SK-N-SH treated with all-trans-retinoic acid at 6 μM for 48 hours (cell line): ENCODE data around the gene CDHR3.

Experiments used
- ATAC-seq: fragments of 200-7000 bp; cut with Tn5 transposase; 3 replicates; pipeline ENCODE4 v1.9.1; 2020; ENCODE audit warnings: mild to moderate bottlenecking, moderate library complexity
- BACH2 ChIP-seq: fragments of 250-450 bp; sonication (Bioruptor Pico); IDR thresholded peaks from 2 replicates; pipeline ENCODE4 v1.9.0; 2021; ENCODE audit warnings: mild to moderate bottlenecking, borderline replicate concordance
- CSDC2 ChIP-seq: fragments of 250-450 bp; sonication (Bioruptor Pico); IDR thresholded peaks from 2 replicates; pipeline ENCODE4 v1.5.0; 2020; ENCODE audit warnings: mild to moderate bottlenecking, moderate library complexity
- ESRRG ChIP-seq: fragments of 250-450 bp; sonication (Bioruptor Pico); IDR thresholded peaks from 2 replicates; pipeline ENCODE4 v1.6.1; 2021; ENCODE audit warnings: mild to moderate bottlenecking
- GLIS3 ChIP-seq: fragments of 250-450 bp; sonication (Bioruptor Pico); IDR thresholded peaks from 2 replicates; pipeline ENCODE4 v1.5.0; 2020; ENCODE audit warnings: mild to moderate bottlenecking, moderate library complexity
- ISL1 ChIP-seq: fragments of 250-450 bp; sonication (Bioruptor Pico); IDR thresholded peaks from 2 replicates; pipeline ENCODE4 v2.1.2; 2022; ENCODE audit warnings: mild to moderate bottlenecking, moderate library complexity
- OSR1 ChIP-seq: fragments of 250-450 bp; sonication (Bioruptor Pico); IDR thresholded peaks from 2 replicates; pipeline ENCODE4 v1.8.0; 2022; ENCODE audit warnings: moderate library complexity, mild to moderate bottlenecking, inconsistent platforms
- PPARA ChIP-seq: fragments of 250-450 bp; sonication (Bioruptor Pico); IDR thresholded peaks from 2 replicates; pipeline ENCODE4 v1.5.0; 2020; ENCODE audit warnings: mild to moderate bottlenecking, borderline replicate concordance
- RARB ChIP-seq: fragments of 250-450 bp; sonication (Bioruptor Pico); IDR thresholded peaks from 2 replicates; pipeline ENCODE4 v1.8.0; 2021; ENCODE audit warnings: mild to moderate bottlenecking, moderate library complexity
- SNAI2 ChIP-seq: fragments of 250-450 bp; sonication (Bioruptor Pico); IDR thresholded peaks from 2 replicates; pipeline ENCODE4 v1.5.0; 2020; ENCODE audit warnings: mild to moderate bottlenecking, moderate library complexity
- TCF4 ChIP-seq: fragments of 250-450 bp; sonication (Bioruptor Pico); IDR thresholded peaks from 2 replicates; pipeline ENCODE4 v1.8.0; 2021; ENCODE audit warnings: mild to moderate bottlenecking, moderate library complexity, borderline replicate concordance
- TOX ChIP-seq: fragments of 250-450 bp; sonication (Bioruptor Pico); IDR thresholded peaks from 2 replicates; pipeline ENCODE4 v1.8.0; 2021; ENCODE audit warnings: mild to moderate bottlenecking, moderate library complexity, borderline replicate concordance
- ZFP3 ChIP-seq: fragments of 250-450 bp; sonication (Bioruptor Pico); IDR thresholded peaks from 2 replicates; pipeline ENCODE4 v1.5.0; 2020; ENCODE audit warnings: mild to moderate bottlenecking, moderate library complexity
- ZFP30 ChIP-seq: fragments of 450-650 bp; formaldehyde crosslinking; IDR thresholded peaks from 2 replicates; pipeline ENCODE4 v1.5.0; 2022; ENCODE audit warnings: mild to moderate bottlenecking, moderate library complexity
- ZNF565 ChIP-seq: fragments of 450-650 bp; formaldehyde crosslinking; conservative IDR thresholded peaks from 2 replicates; pipeline ENCODE4 v1.5.0; 2020; ENCODE audit warnings: low read depth, mild to moderate bottlenecking, moderate library complexity
- ZNF70 ChIP-seq: fragments of 450-650 bp; formaldehyde crosslinking; IDR thresholded peaks from 2 replicates; pipeline ENCODE4 v1.5.0; 2020; ENCODE audit warnings: mild to moderate bottlenecking, moderate library complexity
- TF ChIP-seq, protein P1 (sequence below): fragments of 250-450 bp; sonication (Bioruptor Pico); IDR thresholded peaks from 2 replicates; pipeline ENCODE4 v1.5.1; 2020; ENCODE audit warnings: low read depth, mild to moderate bottlenecking, moderate library complexity
- TF ChIP-seq, protein P2 (sequence below): fragments of 250-450 bp; sonication (Bioruptor Pico); IDR thresholded peaks from 2 replicates; pipeline ENCODE4 v1.8.0; 2021; ENCODE audit warnings: low read depth, mild to moderate bottlenecking, moderate library complexity, borderline replicate concordance
- TF ChIP-seq, protein P3 (sequence below): fragments of 250-450 bp; sonication (Bioruptor Pico); IDR thresholded peaks from 2 replicates; pipeline ENCODE4 v1.8.0; 2020; ENCODE audit warnings: mild to moderate bottlenecking, moderate library complexity, borderline replicate concordance
- TF ChIP-seq, protein P4 (sequence below): fragments of 250-450 bp; sonication (Bioruptor Pico); IDR thresholded peaks from 2 replicates; pipeline ENCODE4 v1.5.1; 2021; ENCODE audit warnings: mild to moderate bottlenecking, moderate library complexity
- TF ChIP-seq, protein P5 (sequence below): fragments of 250-450 bp; sonication (Bioruptor Pico); IDR thresholded peaks from 2 replicates; pipeline ENCODE4 v1.5.0; 2020; ENCODE audit warnings: mild to moderate bottlenecking, moderate library complexity

CDHR3 gene

DNA sequence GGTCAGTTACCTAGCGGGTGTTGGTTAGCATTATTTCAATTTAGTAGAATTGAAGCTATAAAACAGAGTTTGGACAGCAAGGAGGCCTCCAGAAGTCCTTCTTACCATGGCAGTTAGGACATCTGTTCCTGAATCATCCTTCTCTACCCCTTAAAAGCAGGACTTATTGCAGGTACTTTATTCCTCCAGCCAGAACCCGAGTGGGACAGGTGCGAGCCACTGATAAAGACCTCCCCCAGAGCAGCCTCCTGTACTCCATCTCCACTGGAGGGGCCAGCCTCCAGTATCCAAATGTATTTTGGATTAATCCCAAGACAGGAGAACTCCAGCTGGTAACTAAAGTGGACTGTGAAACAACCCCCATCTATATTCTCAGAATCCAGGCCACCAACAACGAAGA is 54.6 kb downstream of the CDHR3 start:
- TF ChIP-seq ZNF565 (CRISPR knock-in tag) (no peak), ISL1 (no peak), ZFP30 (CRISPR knock-in tag) (no peak), ZFP3 (CRISPR knock-in tag) (no peak), TOX (no peak), ESRRG (no peak), TCF4 (CRISPR knock-in tag) (no peak), SNAI2 (no peak), CSDC2 (no peak), OSR1 (no peak)
- TF ChIP-seq, protein P1, sequence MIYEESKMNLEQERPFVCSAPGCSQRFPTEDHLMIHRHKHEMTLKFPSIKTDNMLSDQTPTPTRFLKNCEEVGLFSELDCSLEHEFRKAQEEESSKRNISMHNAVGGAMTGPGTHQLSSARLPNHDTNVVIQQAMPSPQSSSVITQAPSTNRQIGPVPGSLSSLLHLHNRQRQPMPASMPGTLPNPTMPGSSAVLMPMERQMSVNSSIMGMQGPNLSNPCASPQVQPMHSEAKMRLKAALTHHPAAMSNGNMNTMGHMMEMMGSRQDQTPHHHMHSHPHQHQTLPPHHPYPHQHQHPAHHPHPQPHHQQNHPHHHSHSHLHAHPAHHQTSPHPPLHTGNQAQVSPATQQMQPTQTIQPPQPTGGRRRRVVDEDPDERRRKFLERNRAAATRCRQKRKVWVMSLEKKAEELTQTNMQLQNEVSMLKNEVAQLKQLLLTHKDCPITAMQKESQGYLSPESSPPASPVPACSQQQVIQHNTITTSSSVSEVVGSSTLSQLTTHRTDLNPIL (CRISPR knock-in tag) = no peak
- TF ChIP-seq, protein P2, sequence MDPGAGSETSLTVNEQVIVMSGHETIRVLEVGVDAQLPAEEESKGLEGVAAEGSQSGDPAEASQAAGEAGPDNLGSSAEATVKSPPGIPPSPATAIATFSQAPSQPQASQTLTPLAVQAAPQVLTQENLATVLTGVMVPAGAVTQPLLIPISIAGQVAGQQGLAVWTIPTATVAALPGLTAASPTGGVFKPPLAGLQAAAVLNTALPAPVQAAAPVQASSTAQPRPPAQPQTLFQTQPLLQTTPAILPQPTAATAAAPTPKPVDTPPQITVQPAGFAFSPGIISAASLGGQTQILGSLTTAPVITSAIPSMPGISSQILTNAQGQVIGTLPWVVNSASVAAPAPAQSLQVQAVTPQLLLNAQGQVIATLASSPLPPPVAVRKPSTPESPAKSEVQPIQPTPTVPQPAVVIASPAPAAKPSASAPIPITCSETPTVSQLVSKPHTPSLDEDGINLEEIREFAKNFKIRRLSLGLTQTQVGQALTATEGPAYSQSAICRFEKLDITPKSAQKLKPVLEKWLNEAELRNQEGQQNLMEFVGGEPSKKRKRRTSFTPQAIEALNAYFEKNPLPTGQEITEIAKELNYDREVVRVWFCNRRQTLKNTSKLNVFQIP (CRISPR knock-in tag) = no peak
- TF ChIP-seq, protein P3, sequence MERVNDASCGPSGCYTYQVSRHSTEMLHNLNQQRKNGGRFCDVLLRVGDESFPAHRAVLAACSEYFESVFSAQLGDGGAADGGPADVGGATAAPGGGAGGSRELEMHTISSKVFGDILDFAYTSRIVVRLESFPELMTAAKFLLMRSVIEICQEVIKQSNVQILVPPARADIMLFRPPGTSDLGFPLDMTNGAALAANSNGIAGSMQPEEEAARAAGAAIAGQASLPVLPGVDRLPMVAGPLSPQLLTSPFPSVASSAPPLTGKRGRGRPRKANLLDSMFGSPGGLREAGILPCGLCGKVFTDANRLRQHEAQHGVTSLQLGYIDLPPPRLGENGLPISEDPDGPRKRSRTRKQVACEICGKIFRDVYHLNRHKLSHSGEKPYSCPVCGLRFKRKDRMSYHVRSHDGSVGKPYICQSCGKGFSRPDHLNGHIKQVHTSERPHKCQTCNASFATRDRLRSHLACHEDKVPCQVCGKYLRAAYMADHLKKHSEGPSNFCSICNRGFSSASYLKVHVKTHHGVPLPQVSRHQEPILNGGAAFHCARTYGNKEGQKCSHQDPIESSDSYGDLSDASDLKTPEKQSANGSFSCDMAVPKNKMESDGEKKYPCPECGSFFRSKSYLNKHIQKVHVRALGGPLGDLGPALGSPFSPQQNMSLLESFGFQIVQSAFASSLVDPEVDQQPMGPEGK = no peak
- ATAC-seq = no peak

DNA sequence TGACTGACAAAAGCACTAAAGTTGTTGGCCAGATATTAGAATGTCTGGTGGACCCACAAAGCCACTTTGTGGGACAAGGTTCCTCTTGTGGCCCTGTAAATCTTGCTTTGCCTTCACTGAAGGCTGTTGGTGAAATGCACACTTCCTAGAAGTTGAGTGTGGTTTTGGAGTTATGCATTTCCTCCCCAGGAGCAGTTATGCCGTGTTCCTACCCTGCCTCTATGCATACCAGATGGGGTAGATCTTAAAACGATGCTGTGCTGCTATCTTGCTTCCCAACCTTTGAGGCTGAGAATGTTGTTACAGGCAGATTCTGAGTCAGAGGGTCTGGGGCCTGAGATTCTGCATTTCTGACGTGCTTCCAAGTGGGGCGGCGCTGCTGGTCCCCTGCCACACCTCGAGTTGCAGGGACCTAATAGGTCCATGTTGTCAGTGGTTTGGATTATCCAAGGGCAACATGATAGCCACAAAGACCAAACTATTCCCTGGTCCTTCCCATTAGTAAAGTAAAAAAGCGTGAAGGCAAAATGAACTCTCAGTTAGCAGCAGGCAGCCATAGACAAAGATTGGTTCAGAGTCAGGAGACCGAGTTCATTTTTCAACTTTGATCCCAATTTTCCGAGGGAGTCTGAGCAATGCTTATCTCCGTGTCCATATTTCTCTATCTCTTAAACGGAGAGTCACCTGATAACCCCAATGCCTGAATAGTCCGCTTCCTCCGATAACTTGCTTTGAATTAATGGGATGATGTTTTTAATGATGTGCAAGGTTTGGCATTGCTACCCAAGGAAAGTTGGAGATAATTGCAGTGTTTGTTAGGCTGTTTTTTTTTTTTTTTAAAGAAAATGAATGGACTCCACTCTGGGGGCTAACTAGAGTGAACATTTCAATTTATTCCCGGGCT is 55.8 kb downstream of the CDHR3 start:
- ATAC-seq = no peak
- TF ChIP-seq, protein P2 (CRISPR knock-in tag) = no peak
- TF ChIP-seq TCF4 (CRISPR knock-in tag) (no peak), ZNF70 (CRISPR knock-in tag) (no peak), SNAI2 (no peak)
- TF ChIP-seq, protein P4, sequence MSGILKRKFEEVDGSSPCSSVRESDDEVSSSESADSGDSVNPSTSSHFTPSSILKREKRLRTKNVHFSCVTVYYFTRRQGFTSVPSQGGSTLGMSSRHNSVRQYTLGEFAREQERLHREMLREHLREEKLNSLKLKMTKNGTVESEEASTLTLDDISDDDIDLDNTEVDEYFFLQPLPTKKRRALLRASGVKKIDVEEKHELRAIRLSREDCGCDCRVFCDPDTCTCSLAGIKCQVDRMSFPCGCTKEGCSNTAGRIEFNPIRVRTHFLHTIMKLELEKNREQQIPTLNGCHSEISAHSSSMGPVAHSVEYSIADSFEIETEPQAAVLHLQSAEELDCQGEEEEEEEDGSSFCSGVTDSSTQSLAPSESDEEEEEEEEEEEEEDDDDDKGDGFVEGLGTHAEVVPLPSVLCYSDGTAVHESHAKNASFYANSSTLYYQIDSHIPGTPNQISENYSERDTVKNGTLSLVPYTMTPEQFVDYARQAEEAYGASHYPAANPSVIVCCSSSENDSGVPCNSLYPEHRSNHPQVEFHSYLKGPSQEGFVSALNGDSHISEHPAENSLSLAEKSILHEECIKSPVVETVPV = no peak
- TF ChIP-seq, all 23 proteins: peak for 0

DNA sequence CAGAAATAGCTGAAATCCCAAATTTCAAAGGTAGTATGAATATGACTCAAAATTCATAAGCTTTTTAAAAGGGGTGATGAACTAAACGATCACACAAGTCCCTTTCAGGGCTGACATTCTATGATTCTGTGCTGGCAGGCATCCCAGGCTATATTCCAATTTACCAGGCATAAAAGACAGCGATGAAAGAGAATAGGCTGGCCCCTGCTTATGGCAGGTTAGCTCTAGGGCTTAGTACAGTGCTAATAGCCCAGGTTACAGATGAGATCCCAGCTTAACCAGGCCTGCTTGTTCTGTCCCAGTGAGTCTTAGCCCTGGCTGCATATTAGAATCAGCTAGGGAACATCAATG is 56.4 kb downstream of the CDHR3 start:
- no peak for ATAC-seq
- TF ChIP-seq ISL1 (no peak), RARB (no peak), ESRRG (no peak), ZNF565 (CRISPR knock-in tag) (no peak), SNAI2 (no peak), TCF4 (CRISPR knock-in tag) (no peak), PPARA (no peak), TOX (no peak), ZNF70 (CRISPR knock-in tag) (no peak), ZFP3 (CRISPR knock-in tag) (no peak), CSDC2 (no peak), BACH2 (CRISPR knock-in tag) (no peak), ZFP30 (CRISPR knock-in tag) (no peak), OSR1 (no peak), GLIS3 (CRISPR knock-in tag) (no peak)
- TF ChIP-seq, protein P5, sequence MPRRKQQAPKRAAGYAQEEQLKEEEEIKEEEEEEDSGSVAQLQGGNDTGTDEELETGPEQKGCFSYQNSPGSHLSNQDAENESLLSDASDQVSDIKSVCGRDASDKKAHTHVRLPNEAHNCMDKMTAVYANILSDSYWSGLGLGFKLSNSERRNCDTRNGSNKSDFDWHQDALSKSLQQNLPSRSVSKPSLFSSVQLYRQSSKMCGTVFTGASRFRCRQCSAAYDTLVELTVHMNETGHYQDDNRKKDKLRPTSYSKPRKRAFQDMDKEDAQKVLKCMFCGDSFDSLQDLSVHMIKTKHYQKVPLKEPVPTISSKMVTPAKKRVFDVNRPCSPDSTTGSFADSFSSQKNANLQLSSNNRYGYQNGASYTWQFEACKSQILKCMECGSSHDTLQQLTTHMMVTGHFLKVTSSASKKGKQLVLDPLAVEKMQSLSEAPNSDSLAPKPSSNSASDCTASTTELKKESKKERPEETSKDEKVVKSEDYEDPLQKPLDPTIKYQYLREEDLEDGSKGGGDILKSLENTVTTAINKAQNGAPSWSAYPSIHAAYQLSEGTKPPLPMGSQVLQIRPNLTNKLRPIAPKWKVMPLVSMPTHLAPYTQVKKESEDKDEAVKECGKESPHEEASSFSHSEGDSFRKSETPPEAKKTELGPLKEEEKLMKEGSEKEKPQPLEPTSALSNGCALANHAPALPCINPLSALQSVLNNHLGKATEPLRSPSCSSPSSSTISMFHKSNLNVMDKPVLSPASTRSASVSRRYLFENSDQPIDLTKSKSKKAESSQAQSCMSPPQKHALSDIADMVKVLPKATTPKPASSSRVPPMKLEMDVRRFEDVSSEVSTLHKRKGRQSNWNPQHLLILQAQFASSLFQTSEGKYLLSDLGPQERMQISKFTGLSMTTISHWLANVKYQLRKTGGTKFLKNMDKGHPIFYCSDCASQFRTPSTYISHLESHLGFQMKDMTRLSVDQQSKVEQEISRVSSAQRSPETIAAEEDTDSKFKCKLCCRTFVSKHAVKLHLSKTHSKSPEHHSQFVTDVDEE (CRISPR knock-in tag) = no peak
- TF ChIP-seq, protein P4 = no peak
- TF ChIP-seq, protein P3 = no peak
